Measurements from ENCODE around the gene FADD.
A peak's percentile ranks its signal among the peaks of the same experiment; 100 is the strongest.

Gene FADD, protein sequence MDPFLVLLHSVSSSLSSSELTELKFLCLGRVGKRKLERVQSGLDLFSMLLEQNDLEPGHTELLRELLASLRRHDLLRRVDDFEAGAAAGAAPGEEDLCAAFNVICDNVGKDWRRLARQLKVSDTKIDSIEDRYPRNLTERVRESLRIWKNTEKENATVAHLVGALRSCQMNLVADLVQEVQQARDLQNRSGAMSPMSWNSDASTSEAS

DNA sequence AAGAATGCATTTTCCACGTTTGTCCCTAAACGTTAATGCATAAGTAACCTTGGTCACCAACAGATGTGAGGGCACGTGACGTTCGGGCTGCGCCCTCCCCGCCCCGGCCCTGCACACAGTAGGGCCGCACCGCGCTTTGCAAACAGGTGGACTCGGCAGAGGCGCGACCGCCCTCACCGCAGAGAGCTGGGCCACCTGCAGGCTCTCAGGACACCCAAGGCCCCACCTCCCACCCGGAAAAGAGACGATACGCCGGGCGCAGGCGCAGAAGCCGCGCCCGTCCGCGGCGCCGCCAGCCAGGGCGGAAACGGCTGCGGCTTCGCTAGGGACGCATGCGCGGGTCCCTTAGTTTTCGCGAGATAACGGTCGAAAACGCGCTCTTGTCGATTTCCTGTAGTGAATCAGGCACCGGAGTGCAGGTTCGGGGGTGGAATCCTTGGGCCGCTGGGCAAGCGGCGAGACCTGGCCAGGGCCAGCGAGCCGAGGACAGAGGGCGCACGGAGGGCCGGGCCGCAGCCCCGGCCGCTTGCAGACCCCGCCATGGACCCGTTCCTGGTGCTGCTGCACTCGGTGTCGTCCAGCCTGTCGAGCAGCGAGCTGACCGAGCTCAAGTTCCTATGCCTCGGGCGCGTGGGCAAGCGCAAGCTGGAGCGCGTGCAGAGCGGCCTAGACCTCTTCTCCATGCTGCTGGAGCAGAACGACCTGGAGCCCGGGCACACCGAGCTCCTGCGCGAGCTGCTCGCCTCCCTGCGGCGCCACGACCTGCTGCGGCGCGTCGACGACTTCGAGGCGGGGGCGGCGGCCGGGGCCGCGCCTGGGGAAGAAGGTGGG lies at the start of gene FADD:
FADD (plus strand) TSS at position 377 of the 831 bp plus-strand sequence; CDS start at position 541, 164 bp downstream.
- DNase-seq (ENCODE audit: low spot score): peak; percentile 87

DNA sequence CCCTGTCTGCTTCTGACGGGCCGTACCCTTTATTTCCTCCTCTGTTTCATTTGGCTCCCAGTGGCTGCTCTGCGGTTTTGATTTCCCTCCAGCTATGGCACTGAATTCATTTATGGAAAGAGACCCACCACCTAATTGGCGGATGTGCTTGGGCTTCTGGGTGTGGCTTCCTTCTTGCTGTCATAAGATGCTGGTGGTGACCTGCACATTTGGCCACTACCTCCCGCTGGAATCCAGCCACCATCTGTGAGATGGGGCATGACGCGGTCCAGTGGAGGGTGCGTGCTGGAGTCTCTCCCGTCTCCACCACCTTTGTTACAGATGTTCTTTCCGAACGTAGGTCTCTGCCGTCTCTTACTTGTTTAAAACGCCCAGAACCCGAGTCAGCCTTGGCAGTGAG lies 47.7 kb upstream of the FADD start:
- DNase-seq (ENCODE audit: low spot score): no peak

DNA sequence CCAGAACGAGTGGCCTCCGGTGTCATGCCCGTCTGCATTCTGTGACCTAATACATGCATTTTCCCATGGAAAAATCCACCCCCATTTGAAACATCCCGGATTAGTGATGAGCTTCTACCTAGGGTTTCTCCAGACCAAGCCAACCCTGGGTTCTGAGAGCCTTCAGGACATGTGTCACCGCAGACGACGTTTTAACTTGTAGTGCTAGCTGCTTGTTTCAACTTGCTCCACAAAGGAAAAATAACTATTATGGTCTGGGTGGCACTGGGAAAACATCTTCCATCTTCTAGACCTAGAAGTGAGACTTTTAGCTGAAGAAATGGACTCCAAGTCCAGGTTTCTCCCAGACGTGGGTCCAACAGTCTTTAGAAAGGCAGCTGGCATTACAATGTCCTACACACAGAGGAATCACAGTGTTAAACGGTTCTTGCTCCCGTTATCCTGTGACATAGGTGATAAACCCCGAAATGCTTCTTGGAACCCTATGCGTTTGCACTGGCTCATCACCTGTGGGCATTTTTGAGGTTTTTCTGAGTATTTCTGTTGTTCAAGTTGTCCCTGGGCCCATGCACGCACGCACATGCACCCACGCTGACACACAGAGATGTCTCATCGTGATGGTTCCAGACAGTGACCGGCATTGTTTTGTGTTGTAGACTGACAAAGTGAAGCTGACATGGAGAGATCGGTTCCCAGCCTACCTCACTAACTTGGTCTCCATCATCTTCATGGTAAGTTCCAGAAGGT lies 46.6 kb upstream of the FADD start:
- DNase-seq (ENCODE audit: low spot score): no peak

DNA sequence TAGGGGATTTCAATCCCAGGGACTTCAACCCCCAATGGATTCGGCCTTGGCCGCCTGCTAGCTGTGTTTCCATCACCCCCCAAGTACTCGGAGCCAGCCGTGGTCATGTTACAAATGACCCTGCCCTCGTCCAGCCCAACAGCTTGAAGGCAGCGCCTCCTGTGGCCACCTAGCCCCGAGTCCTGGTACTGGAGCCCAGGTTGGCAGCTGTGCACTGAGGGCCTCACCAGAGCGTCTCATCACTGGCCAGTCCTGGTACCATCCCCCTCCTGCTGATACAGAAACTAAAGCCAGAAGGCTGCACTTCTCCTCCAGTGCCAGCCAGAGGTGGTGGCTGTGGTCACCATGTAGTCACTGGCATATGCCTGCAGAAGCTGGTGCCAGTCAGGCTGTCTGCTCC lies 44.9 kb upstream of the FADD start:
- DNase-seq (ENCODE audit: low spot score): no peak

DNA sequence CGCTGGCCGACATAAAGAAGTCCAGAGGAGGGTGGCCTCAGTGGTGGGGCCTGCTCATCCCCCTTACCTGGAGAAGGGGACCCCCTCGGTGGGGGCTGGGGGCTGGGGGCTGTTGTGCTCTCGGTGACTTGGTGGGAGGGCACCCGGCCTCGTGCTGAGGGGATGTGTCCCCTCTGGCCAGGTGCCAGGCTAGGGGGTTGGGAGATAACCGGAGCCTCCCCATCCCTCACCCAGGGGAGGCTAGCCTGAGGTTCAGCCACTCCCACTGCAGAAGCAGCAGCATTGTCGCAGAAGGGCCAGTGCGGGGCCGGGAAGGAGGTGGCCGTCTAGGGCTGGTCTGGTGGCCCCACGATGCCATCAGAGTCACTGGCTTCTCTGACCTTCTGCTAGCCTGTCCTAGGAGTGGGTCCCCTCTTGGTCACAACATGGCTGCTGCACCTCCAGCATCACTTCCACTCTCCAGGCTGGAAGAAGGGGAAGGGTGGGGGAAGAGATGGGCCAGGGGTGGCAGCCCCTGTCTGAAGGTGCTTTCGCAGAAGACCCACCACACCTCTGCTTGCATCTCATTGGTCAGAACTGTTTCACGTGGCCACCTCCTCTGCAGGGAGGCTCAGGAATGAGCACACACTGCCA lies 44.2 kb upstream of the FADD start:
- DNase-seq (ENCODE audit: low spot score): no peak

DNA sequence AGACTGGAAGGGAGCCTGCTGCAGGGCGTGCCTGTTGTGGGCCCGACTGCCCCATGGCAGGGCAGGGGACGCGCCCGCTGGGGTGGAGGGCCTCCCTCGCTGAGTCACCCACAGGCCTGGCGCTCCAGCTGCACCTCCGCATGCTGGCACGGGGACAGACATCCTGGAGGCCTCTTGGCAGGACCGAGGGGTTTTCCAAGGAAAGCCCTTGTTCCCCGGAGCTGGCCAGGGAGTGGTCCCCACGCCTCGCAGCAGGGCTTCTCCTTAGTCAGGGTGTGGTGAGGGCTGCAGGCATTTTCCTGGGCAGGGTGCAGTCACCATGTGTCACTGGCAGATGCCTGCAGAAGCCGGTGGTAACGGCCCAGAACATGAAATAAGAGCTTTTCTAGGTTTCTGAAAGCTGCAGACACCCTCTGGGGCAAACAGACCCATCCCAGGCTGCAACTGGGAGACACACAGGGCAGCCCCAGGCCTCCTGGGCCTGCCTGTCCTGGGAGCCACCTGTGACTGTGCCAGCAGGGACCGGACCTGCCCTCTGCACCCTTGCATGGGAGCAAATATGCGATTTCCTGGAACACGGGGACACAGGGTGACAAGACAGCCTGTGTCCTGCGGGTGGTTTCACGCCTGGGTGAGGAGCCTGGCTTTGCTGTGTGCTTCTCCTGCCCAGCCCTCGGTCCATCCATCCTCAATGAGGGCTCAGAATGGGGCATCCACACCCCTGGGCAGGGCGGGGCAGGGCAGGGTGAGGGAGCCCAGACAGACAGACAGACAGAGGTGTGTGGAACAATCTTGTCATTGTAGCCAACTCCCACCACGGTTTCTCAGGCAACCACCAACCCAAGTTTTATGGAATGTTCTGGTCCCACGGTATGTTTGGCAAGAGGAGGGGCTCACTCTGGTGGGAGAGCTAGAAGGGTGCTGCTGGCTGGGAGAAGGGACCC lies 43.2 kb upstream of the FADD start:
- no peak for DNase-seq (ENCODE audit: low spot score)

DNA sequence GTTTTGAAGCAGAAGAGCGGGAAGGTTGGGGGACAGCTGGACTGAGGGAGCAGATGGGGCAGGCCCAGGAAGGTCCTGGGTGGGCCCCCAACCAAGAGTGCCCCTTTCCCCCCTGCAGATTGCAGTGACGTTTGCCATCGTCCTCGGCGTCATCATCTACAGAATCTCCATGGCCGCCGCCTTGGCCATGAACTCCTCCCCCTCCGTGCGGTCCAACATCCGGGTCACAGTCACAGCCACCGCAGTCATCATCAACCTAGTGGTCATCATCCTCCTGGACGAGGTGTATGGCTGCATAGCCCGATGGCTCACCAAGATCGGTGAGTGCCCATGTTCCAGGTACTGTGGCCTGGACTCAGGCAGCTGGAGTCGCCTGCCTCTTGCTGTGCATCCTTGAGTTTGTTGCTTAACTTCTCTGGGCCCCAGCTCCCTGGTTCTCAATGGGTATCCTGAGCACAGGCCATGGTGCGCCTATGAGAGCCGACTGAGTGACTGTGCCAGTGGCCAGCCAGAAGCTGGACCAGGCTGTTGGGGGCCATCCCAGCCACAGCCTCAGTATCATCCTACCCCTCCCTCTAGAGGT lies 42.0 kb upstream of the FADD start:
- no peak for DNase-seq (ENCODE audit: low spot score)

DNA sequence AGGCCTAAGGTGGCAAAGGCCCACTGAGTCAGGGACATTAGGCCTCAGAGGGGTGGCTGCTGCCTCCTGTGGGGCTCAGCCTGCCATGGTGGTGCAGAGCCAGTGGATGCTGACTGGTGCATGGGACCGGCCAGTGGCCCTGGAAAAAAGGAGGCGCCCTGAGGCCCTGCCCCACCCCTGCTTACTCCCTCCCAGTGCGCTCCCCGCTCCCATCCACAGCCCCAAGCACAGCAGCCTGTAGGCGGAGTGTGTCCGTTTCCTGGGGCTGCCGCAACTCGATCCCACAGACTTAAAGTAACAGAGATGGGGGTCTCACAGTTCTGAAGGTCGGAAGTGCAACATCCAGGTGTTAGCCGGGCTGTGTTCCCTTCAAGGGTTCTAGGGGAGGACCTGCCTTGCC lies 38.4 kb upstream of the FADD start:
- DNase-seq (ENCODE audit: low spot score): no peak

DNA sequence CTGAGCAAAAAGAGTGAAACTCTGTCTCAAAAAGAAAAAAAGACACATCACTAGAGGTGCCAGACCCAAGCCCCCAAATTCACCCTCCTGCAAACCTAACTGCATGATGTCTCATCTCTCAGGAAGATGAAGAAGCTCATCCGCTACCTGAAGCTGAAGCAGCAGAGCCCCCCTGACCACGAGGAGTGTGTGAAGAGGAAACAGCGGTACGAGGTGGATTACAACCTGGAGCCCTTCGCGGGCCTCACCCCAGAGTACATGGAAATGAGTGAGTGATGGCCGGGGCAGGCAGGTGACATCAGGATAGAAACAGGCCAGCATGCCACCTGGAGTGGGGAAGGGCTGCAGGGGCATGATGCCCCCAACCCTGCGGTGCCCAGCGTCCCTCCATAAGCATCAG lies 36.0 kb upstream of the FADD start:
- no peak for DNase-seq (ENCODE audit: low spot score)

DNA sequence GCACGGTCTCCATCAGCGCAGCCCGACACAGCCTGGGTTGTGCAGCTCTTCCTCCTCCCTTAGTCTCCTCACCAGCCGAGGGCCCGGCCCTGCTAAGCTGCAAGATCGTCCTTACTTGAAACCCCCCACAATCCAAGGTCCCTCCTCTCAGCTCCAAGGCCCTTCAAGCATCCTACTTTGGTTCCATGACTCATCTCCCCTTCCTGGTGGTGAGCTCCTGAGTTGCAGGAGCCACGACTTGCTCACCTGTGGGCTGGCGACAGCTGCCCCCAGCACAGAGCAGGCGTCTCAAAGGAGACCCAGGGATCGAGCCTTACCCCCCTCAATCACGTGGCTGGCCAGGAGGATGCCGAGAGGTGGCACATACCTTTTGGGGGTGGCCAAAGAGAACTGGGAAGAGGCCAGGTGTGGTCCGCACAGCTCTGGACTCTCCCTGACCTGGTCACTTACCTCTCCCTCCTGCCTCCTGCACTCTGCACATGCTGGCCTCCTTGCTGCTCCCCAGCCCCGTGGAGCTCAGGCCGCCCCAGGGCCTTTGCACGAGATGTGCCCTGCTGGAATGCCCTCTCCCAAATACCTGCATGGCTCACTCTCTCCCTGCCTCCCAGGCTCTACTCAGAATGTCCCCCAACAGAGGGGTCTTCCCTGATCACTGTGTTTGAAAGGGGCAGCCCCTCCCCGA lies 35.2 kb upstream of the FADD start:
- no peak for DNase-seq (ENCODE audit: low spot score)

DNA sequence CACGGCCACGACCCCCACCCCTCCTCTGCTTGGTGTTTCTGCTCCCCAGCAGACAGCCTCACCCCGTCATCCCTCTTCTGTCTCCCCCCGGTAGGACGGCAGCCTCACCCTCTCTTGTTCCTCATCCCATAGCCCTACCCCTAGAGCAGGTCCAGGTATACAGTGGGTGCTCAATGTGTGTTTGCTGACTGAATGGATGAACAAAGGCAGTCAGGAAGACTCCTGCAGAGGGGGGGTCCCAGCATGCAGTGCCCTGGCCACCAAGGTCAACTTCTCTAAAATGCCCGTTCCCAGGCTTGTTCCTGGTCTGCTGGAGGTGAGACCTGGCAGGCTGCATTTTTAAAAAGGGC lies 34.7 kb upstream of the FADD start:
- no peak for DNase-seq (ENCODE audit: low spot score)

DNA sequence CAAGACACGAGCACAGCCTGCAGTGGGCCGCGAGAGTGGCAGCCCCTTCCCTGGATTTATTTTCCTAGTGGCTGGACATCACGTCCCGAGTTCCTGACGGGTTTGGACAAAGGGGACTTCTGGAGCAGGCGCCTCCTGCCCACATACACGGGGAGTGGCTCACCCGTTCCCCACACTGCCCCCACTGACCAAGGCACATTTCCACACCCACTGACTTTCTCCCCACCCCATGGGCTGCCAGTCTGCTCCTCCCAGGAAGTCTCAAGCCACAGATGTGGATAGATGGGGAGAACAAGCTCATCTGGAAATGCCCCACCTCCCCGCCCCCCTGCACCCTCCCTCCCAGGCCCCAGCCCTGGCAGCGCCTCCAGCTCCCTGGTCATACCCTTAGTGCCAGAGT lies 34.0 kb upstream of the FADD start:
- DNase-seq (ENCODE audit: low spot score): no peak

DNA sequence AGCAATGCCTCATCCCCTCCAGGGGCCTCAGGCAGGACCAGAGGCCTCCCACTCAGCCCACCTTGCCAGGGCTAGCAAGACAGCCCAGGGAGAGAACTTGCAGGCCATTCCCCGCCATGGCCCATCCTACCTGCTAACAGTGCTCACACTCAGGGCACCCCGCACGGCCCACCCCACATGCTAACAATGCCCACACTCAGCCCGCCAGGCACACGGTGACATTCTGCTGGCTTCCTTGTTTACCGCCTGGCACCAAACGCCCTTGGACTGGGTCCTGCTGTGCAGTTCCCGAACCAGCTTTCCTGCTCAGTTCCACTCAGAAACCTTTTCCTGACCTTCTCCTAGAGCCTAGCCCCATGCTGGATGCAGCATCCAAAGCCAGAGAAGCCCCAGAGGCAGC lies 33.5 kb upstream of the FADD start:
- DNase-seq (ENCODE audit: low spot score): no peak

DNA sequence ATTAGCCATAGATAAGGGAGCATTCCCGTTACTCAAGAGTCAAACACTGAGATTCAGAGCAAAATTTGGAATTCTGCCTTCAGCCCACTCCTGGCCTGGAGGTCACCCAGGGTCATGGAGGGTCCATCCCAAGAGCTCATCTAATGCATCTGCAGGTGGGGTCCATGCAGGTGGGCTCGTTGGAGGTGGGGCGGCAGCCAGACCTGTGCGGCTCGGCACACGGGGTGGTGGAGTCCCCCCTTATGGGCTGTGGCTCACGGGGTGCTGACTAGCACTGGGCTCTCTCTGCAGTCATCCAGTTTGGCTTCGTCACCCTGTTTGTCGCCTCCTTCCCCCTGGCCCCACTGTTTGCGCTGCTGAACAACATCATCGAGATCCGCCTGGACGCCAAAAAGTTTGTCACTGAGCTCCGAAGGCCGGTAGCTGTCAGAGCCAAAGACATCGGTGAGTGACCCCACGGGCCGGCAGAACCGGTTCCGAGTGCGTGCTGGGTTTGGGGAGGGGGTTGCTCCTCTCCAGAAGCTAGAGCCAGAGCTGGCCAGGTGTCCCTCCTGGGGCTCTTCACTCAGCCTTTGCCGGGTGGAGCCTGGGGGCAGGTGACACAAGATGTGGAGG lies 32.4 kb upstream of the FADD start:
- no peak for DNase-seq (ENCODE audit: low spot score)

DNA sequence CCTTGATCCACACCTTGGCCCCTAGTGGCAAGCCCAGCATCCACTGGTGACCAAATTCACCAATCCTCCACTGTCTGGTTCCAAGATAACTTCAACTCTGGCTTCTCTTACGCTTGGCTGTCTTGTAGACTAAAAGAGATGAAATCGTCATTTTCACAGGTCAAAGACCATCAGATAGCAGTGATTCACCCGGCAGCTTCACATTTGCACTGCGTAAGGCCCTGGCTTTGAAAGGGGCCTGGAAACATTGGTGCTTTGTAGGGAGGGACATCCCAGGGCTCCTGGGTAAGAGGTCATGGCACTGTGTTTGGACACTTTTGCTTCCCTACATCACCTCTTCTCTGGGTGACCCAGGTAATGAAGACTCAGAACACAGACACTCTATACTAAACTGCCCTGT lies 30.1 kb upstream of the FADD start:
- DNase-seq (ENCODE audit: low spot score): no peak

DNA sequence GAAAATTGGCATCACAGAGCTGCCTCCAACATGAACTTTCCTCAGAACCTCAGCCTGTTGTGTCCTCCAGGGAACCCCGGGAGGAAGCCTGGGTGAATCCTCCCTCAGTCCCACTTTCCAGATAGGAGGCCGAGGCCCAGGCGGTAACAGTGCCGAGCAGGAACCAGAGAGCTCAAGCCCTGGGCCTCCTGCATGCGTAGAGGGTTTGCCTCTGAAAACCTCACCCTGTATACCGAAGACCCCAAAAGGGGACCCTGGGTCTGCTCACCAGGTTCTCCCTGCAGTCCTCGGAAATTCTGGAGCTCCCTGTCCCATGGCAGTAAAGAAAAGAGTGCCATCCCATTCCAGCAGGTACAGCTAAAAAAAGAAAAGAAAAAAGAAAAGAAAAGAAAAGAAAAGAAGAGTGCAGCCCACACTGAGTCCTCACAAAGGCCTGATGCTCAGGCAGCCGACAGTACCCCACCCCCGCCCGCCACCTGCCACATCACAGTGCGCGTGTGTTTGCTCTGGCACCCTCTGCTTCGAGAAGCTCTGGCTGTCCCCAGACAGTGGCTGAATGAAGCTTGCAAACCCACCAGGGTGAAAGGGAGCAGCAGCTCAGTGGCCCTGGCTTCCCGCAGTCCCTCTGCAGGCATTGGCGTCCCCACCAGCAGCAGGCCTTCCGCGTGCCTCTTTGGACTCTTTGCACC lies 28.4 kb upstream of the FADD start:
- DNase-seq (ENCODE audit: low spot score): peak; percentile 24

DNA sequence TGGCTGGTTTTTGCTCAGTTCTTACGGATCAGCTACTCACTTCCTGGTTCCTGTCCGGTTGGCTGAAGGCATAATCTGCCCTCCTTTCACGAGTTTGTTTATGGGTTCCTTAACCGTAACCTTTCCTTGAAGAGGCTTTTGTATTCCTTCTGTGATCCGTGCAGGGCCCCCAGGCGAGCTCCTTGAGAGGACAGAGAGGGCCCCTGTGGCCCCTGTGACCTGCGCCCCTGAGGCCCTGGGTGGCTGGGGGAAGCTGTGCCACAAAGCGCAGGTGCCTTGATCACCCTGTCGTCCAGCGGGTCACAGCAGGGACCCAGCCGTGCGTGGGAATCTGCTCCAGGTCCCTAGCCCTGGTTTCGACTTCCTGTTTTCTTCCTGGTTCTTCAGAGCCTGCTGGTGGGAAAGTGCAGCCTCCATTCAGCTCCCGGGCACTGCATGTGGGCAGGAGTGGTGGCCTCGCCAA lies 27.8 kb upstream of the FADD start:
- DNase-seq (ENCODE audit: low spot score): no peak

DNA sequence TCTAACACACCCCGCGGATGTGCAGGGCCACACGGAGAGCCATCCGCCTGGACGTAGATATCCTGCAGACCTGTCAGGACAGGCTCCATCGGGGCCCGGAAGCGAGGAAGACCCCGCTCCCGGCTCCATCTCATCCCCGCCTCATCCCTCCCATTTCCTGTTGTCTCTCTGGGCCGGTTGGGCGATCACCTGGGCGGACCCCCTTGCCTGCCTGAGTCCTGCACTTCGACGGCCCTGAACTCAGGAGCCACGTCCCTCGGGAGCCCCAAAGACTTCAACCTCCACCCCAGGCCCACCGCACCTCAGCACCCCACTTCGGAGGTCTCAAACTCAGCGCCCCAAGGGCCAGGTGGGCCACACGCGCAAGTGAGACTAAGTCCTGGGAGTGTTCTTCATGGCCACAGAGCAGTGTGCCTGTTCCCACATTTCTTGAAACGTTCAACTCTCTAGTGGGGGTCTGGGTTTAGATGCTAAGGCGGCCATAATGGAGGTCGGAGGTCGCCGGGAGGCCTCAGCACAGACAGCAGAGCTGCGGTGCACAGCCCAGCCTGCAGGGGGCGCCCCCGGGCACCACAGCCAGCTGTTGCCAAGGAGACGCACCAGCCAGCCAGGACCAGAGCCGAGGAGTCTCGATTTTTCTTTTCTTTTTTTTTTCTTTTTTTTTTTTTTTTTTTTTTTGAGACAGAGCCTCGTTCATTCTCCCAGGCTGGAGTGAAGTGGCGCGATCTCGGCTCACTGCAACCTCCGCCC lies 26.0 kb upstream of the FADD start:
- DNase-seq (ENCODE audit: low spot score): no peak

DNA sequence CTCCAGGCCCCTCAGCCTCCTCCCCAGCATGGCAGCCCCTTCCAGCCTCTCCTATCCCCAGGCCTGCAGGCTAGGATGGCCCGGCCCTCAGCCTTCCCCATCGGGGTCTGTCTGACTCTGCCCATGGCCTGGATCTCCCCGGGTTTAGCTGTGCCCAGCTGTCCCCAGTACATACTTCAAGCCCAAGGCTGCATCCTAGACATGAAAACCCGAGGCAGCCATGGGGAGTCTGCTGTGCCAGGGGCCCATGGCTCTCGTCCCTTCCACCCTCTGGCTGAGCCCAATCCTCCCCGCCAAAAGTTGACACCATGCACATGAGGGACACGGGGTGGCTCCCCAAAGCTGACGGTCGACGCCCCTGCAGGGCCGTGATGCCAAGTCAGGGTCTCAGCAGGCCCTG lies 22.2 kb upstream of the FADD start:
- DNase-seq (ENCODE audit: low spot score): no peak
